ENCODE measurements around the gene HOXD13. TPM values are rescaled to one million over a fixed set of nuclear protein-coding genes. Genes with fewer than 3 reads are reported as not detected.

HOXD13 gene
- polyA plus RNA-seq (ENCODE audit: insufficient read length in 4 of 4), result under 1 TPM in 3 of 4 donors, not detected in 1; 0.09 to 0.65 (median 0.24) TPM

DNA sequence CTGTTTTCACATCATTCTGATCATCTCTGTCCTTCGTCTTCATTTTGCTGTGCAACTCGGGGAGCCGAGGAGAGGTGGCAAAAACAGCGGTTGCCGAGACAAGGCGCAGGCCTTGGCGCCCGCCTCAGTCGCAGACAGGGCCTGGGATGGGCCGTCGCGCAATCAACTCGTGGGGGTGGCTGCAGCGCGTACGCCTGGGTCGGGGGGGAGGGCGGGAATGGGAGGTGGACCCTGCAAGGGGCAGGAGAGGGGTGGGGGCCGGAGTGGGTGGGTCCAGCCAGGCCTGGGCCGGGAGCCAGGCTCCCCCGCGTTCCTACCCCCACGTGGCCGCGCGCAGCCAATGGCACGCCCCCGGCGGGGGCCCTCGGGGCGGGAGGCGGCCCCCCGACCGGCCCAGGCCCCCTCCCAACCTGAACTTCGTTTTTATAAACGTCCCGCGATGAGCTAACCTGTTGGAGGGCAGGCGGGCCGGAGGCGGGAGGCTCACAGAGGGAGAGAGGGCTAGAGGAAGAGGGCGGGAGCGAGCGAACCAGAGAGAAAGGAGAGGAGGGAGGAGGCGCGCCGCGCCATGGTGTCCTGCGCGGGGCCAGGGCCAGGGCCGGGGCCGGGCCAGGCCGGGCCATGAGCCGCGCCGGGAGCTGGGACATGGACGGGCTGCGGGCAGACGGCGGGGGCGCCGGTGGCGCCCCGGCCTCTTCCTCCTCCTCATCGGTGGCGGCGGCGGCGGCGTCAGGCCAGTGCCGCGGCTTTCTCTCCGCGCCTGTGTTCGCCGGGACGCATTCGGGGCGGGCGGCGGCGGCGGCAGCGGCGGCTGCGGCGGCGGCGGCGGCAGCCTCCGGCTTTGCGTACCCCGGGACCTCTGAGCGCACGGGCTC lies at the start of gene HOXD13:
TSS of gene HOXD13 (plus strand) at position 452 of the 875 bp plus-strand sequence. CDS start at position 622, 170 bp downstream.
- no peak for DNase-seq (ENCODE audit: low read depth in 4 of 4, low spot score in 2 of 4)

DNA sequence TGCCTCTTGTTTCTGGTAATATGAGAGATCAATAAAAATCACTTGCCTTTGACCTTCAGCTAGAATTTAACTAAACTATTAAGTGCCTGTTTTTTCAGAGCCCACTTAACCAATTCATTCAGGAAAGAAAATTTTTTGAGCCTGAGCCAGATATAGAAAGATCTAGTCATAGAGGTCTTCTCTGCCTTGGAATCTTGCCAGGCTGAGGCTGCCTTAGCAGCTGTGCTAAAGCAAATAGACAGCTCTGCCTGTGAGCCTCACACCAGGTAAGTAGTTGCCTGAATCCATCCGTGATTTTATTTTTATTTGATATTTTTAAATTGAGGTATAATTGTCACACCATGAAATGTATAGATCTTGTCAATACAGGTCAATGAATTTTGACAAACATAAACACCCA lies 36.1 kb upstream of the HOXD13 start:
- no peak for DNase-seq (ENCODE audit: low read depth in 4 of 4, low spot score in 2 of 4)

DNA sequence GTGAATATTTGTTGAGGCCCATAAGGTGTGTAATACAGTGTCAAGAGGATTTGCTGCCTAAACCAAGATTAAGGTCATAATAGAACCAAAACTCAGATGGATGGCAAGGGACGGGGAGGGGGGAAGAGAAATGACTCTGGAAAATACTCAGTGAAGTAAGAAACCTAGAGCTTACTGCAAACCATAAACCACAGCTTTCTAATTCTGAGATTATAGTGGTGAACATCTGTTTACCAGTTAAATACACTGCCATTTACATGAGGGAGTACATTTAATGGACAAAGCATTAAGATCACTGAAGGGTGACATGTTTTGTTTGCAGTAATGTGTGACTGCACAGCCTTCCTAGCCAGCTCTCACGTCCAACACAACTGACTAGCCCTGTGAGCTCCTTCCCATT lies 28.6 kb upstream of the HOXD13 start:
- DNase-seq (ENCODE audit: low read depth in 4 of 4, low spot score in 2 of 4), result no peak

DNA sequence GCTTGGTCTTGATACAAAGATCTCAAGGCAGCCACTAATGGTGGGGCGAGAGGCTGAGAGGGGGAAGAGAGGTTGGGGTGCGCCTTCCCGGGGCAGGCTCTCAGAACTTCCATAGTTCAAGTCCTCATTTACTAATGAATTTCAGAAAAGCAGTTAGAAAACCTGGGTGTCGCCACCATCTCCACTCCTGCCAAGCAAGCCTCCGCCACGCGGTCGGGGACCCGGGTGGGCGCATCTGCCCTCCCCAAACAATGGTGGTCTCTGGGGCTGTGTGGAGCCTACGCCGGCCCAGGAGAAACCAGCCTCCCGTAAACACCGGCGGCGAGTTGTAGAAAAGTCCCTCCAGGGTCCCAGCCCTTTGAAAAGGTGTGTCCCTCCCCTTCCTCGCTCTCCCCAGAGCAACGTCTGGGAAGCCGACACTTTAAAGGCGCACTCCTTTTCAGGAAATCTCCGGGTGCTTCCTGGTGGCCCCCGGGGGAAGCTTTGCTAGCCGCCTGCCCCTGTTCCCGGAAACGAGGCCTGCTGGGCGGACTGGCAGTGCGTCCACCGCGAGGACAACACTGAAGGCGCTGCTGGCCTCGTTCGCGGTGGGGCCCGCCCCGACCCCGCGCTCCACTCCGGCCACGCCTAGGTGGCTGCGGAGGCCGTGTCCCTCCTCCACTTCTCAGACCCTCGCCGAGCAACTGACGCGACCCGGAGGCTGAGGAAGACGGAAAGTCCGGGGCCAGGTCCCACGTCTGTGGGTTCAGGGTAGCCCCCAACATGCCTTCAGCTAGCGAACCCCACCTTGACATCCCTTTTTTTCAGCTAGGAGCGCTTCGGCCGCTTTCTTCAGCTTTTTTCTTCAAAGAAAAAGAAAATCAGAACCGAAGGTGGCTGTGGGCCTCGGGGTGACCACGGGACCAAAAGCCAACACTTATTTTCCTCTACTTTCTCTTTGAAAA lies 25.6 kb upstream of the HOXD13 start:
- no peak for DNase-seq (ENCODE audit: low read depth in 4 of 4, low spot score in 2 of 4)

DNA sequence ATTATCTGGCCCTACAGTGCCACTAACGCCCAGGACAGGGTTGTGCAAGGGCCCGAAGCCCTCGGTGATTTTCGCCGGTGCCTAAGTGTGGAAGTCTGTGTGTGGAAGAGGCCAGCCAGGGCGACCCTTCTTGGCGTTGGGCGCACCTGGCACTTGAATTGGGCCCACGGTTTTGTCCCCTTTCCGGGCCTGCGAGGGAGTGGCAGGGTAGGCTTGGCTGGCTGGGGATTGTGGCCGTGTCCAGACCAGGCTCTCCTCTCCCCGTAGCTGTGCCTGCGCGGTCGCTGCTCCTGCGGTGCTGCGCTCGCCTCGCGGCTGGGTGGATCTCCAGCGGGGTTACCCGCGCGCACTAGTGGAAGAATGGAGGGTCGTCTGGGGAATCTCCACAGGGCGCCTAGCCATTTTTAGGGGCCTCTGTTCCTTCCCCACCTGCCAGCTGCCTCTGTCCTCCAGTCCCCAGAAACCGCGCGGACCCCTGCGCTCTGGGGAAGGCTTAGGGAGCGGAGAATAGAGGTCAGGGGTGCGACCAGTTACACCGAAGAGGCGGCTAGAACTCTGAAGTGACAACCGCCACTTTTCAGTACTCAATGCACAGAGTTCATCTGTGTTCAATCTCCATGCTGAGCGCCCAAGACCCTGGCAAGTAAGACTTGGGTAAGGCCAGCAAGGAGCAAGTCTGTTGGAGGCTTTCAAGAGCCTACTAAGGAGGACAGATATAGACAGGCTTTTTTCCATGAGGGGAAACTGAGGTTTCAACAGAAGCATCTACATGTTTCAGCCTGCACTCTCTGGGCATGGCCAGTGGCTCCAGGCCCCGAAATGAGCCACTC lies 24.7 kb upstream of the HOXD13 start:
- DNase-seq (ENCODE audit: low read depth in 4 of 4, low spot score in 2 of 4), result no peak

DNA sequence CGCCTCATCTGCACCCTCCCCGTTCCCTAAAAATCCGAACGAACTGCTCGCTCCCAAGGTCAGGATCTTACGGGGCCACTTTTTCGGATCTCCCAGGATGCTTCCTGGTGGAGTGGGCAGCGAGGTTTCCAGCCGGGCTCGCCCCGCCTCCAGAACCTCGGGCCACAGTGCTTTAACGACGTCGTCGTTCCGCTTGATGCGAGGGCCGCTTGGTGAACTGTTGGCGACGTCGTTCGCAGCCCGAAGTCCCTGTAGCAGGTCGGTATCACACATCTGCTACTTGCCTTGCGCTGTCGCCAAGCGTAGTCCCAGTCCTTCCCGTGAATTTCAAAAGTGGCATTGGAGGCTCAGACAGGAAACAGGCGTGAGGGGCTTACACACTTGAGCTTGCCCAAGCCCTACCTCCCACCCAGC lies 24.1 kb upstream of the HOXD13 start:
- DNase-seq (ENCODE audit: low read depth in 4 of 4, low spot score in 2 of 4), result no peak

DNA sequence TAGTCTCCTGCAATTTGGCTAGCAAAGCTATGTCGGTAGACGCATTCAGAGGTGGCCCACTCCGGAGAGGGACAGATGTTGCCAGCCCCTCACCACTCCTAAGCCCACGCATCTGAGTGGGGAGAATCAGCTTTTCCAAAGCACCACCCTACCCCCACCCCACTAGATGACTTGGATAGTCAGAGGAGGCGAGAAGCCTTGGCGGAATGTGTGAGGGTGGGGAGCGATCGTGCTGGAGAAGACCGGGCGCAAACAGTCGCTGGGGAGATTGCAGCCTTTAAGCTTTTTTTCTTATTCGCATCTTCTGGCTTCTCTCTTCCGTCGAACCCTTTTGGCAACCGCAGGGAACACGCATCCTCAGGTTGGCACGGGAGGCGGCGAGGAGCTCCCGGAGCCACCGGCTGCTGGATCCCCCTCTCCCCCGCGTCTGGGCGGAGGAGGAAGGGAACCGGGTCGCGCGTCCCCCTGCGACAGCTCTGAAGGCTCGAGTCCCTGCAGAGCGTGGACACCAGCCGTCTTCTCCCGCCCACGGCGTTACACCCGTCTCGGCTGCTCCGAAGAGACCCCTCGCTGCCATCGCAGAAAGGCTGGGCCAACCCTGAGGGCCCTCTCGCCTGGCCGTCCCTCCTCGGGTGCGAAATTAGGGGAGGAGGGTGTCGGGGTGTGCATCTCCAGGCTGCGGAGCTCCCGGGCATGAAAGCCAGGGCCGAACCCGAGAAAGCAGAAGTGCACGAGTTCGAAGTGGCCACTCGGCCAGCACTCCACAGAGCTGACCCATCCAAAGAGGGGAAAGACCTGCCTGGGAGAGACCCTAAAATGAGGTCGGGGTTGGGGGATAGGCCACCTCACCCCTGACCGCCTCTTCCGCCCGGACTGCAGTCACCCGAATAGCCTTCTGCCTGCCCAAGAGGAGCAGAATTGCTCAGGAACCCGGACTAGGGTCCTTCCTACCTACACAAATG lies 20.9 kb upstream of the HOXD13 start:
- DNase-seq (ENCODE audit: low read depth in 4 of 4, low spot score in 2 of 4), result no peak

DNA sequence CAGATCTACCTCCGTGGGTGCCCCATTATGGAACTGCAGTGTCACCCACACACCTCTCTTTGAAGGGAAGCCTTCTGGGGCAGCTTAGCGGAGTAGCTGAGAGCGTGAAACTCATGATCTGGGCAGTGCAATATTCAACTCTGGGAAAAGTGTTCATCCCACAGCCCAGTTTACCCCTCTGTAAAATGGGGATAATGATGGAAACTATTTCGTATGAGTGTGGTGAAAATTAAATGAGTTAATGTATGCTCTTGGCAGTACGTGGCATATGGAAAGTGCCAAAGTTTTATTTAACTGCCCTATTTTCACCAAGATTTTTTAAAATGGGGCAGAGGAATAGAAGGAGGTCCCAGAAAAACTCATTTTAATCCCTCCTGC lies 20.2 kb upstream of the HOXD13 start:
- DNase-seq (ENCODE audit: low read depth in 4 of 4, low spot score in 2 of 4), result no peak

DNA sequence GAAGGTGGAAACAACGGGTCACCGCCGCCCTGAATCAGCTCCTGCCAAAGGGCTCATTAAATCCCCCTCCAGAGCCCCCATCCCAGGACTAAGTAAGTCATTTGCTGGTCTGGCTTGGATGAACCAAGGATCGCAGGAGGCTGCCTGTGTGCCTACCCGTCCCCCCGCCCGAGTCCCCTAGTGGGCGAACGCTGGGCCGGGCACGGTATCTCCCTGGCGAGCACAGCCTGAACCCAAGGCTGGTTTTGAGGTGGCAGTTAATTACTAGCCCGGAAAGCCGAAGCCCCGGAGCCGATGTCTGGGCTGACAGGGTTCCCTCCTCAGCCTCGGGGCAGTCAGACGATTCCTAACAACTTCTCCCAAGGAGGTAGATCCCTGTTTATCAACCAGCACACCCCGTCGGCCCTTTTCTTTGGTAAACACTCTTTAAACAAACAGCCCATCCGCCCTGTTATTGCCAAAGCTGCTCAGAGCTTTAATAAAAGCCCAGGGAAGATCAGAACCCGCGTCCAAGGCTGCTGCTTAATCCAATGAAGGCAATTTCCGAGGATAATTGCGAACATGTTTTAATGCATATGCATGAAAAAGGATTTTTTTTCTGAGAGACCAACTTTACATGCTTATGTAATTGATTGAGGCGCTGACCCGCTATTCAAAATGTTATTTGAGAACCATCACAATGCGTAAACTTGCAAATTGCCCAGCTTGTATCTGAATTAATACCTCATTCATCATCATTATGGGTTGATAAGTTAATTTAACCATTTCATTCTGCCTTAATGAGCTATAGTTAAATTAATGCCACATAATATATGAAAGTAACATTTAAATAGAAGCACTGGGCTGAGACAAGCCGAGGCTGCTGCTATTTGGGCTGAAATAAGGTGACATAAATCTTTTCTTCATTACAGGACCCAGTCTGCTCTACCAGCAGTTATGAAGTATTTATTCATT lies 19.3 kb upstream of the HOXD13 start:
- no peak for DNase-seq (ENCODE audit: low read depth in 4 of 4, low spot score in 2 of 4)

DNA sequence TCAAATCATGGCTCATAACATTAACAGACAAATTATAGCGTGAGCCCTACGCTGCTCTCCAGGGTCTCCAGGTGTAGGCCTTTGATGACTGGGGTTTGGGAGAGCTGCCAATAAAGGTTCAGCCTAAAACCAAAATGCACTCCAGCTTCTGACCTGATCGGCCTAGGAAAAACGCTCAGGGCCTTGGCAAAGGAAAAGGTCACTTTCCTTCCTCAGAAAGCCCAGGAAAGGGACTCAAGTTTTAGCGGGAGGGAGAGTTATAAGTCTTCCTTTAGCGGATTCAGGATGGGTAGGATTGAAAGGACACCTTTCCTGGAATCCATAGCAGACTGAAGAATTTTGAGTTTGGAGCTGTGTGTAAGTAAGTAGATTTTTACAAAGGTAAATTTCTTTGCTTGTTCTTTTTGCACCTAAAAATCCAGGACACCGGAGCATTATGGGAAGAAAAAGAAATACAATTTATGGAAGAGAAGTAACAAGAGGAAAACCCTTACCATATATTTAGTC lies 17.5 kb upstream of the HOXD13 start:
- no peak for DNase-seq (ENCODE audit: low read depth in 4 of 4, low spot score in 2 of 4)

DNA sequence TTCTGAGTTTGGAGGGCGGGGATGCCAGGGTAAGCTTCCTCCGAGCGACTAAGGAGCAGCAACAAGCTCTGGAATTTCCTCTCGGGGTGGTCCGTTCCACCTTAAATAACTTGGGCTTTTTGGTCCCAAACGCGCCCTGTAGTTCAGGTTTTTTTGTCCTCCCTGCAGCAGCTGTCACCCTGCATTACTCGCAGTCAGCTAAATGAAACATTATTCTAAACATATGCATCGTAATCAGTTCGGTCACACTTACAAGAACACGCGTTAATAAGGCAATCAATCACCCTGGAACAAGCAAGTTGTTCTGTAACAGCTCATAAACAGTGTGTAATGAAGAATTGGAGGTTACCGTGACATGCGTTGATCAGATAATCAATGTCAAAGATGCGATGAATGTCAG lies 17.0 kb upstream of the HOXD13 start:
- no peak for DNase-seq (ENCODE audit: low read depth in 4 of 4, low spot score in 2 of 4)

DNA sequence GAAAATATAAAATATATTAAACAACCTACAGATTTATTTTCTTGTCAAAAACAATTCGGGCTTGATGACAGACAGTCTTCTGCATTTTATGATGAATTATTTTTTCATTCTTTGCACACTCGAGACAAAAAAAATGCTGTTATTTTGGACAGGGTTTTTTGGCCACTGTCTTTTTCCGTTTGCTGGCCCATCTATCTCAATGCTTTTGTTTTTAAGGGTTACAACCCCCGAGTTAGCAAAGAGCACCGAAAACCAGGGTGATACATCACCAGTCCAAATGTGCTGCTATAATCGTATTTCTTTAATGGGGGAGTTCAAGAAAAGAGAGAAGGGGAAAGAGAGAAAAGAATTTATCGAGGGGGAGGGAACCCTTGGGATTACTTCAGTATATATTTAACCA lies 16.5 kb upstream of the HOXD13 start:
- DNase-seq (ENCODE audit: low read depth in 4 of 4, low spot score in 2 of 4), result no peak

DNA sequence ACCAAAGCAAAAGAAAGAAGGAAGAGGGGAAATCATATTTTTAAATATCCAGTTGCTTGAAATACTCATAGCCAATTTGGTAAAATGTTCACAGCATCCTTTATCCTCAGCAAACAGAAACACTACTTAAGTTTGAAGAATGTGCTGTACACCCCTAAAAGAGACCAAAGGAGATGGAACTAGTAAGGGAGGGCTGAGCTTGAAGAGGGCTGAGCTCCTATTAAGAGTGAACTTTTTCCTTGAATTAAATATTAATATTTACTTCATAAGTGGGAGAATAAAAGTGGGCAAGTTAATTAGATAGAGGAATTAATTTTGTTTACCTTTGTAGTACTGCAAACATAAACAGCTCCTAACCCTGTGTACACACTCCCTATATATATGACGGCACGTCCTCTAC lies 15.7 kb upstream of the HOXD13 start:
- DNase-seq (ENCODE audit: low read depth in 4 of 4, low spot score in 2 of 4), result no peak

DNA sequence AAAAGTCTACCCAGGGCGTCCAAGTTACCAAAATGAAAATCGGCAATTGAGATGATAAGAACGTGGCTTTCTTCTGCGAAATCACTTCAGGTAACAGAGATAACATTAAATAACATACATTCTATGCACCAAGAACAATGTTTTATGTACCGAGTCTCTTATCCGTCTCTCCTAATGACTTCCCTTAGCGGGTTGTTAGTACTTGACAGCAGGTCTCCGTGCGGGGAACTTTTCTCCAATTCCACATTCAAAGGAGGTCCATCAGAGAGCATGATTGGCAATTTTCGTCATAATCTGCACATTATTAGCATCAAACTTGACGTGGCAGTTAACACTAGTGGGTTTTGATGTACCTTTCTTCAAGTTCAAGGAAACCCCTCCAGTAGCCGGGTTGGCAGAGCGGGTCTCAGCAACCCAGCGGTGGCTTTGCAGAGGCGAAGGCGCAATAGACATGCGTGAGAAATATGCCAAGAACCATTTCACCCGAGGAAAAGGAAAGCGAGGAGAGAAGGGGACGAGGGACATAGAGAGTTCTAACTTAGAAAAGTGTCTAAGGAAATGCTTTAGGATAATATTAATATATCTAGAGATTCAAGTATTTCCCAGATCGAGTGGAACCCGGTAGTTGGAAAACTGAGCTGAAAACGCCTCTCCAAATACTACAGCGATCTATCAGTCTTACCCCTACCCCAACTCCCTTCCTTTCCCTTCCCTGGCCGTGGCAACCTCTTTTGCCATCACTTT lies 13.8 kb upstream of the HOXD13 start:
- DNase-seq (ENCODE audit: low read depth in 4 of 4, low spot score in 2 of 4), result peak in 1 of 4 donors; percentile 16

DNA sequence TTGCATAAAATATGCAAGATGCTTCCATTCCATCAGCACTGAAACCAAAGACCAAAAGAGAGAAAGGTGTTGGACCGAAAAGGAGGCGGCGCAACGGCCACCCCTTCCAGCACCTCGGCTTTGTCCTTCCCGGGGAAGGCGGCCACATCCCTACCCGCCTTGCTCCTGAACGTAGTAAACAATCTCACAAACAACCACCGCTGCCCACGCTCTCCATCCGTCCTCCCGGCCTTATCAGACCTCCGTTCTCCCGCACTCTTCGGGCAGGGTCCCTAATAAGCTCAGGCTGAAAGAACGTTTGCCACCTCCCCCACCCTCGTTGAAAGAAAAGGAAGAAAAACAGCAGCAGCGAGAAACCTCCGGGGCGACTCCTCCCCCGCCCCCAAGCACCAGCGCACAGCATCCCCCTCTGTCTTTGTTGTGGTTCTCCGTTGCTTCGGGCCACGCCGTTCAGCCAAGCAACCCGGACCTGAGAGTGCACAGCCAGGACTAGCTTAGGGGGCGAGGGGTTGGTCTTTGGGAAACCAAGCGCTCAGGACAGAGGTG lies 13.2 kb upstream of the HOXD13 start:
- peak in 1 of 4 donors; percentile 7 for DNase-seq (ENCODE audit: low read depth in 4 of 4, low spot score in 2 of 4)

DNA sequence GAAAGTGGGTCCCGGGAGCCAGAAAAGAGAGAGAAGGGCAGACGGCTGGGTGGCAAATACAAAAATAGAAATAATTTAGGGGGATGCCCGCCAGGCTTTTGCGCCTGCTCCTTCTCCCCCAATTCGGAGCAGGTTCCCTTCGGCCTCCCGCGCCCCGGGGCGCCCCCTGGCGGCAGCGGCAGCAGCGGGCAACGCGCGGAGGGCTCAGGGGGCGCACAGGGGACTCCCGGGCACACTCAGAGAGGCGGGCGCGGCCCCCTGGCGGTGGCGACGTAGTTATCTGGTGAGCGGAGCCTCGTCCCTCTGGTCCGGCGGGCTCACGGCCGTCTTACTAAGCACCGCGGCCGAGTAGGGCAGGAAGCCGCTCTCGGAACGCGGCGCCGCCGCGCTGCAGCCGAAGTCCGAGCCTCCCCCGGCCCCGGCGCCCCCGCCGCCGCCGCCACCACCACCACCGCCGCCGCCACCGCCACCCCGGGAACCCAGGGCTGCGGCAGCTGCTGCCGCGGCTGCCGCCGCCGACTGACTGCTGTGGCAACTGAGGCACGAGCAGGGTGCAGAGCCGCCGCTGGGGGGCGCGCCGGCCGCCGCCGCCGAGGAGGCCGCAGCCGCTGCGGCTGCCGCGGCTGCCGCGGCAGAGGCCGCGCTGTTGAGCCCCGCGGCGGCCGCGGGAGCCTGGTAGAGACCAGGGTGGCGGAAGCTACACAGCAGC lies 12.5 kb upstream of the HOXD13 start:
- DNase-seq (ENCODE audit: low read depth in 4 of 4, low spot score in 2 of 4), result peak in 1 of 4 donors; percentile 20

All from left renal cortex interstitium (tissue), 4 donors.